Activated naive CD8-positive, alpha-beta T cell treated with anti-CD3 and anti-CD28 coated beads, Interleukin-2, amount 10 ng/mL, durations not matched to agents 7 days and 5 days (primary cell): ENCODE data around the gene SEMA4C. TPM values are rescaled to one million over a fixed set of nuclear protein-coding genes. Genes with fewer than 3 reads are reported as not detected.
"Not testable (repeated sequence)": the region's sequence is repeated elsewhere in the genome, so short reads cannot be mapped to it uniquely, and the experiment has no call there.

Experiments
- ATAC-seq: fragments of 150-1000 bp; cut with Tn5 transposase; one replicate; pipeline ENCODE4 v1.10.0; 2021; ENCODE audit warnings: low read depth, moderate library complexity
- POLR2A ChIA-PET: fragments of 350-600 bp; sonication (Branson Sonifier 250); formaldehyde crosslinking; loops from one replicate; lab custom pipeline; 2021; ENCODE audit warnings: antibody characterized with exemption; lab: Charles Lee
- DNase-seq: peaks from one replicate; pipeline ENCODE4 v3.0.0; 2021
- H3K27ac Mint-ChIP-seq: one replicate; pipeline ENCODE4 v1.8.0; 2022; ENCODE audit warnings: mild to moderate bottlenecking, mixed read lengths
- H3K27me3 Mint-ChIP-seq: one replicate; pipeline ENCODE4 v1.8.0; 2022; ENCODE audit warnings: mild to moderate bottlenecking, moderate library complexity, mixed read lengths
- H3K36me3 Mint-ChIP-seq: one replicate; pipeline ENCODE4 v1.8.0; 2021; ENCODE audit warnings: mild to moderate bottlenecking, mixed read lengths
- H3K4me1 Mint-ChIP-seq: one replicate; pipeline ENCODE4 v1.8.0; 2021; ENCODE audit warnings: mixed read lengths
- H3K4me3 Mint-ChIP-seq: one replicate; pipeline ENCODE4 v1.8.0; 2022; ENCODE audit warnings: mild to moderate bottlenecking, moderate library complexity, mixed read lengths
- H3K9me3 Mint-ChIP-seq: one replicate; pipeline ENCODE4 v1.8.0; 2021; ENCODE audit warnings: mixed read lengths
- total RNA-seq, 2 experiments: library from RNA; stranded (reverse); gene quantifications; one replicate each; pipeline ENCODE4 v1.2.3, GENCODE V29; 2021

The SEMA4C gene
- total RNA-seq, 2 experiments from 2014 or later = 28.8 to 30.6 TPM

DNA sequence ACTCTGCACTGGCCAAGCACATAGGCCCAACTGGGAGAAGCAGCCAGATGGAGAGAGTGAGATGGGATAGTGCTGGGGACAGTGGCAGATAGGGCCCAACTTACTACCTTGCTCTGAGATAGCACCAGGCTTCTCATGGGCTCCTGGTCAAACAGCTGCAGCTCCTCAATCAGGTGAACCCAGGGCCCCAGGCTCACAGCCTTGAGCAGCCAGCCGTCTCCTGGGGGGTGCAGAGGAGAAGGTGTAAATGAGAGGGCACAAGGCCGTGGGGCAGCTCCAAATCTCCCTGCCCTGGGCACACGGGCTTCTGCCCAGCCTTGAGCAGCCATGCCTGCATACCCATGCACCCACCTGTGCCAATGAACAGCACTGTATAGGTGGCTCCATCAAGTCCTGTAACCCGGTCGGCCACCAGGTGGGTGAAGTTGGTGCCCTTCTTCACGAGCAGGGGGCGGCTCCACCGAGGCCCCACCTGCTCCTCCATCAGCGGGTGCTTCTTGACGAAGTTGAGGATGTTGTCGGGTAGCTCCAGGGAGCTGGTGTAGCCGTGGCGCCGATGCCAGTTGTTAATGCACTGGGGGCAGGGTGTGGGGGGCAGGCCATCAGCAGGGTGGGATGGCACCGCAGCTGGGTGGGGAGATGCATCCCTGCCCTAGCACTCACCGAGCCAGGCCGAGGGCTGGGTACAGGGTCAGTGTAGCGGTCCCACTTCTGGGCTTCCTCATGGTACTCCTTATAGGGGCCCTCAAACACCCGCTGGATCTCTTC is 6.1 kb downstream of the SEMA4C start:
- Mint-ChIP-seq H3K4me3 (no peak overlapping the region), H3K4me1 (peaks cover 33% of the 10 kb centered on the region)
- POLR2A ChIA-PET = no interaction called here

DNA sequence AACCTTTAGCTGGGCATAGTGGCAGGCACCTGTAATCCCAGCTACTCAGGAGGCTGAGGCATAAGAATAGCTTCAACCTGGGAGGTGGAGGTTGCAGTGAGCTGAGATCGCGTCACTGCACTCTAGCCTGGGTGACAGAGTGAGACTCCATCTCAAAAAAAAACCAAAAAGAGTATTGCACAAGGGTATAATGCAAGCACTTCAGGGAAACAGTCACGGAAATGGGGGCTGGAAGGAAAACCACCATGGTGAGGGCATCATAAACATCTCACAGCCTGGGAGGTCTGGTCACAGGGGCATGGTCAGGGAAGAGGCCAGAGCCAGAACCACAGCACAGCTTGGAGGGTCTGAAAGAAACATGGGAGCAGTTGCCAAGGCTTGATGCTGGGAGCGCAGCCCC is 6.8 kb downstream of the SEMA4C start:
- H3K36me3 Mint-ChIP-seq = peaks cover 12% of the 10 kb centered on the region
- H3K27me3 Mint-ChIP-seq, H3K9me3 Mint-ChIP-seq, DNase-seq, ATAC-seq, H3K27ac Mint-ChIP-seq, H3K4me3 Mint-ChIP-seq: not testable (repeated sequence)
- POLR2A ChIA-PET = interaction anchor here (0.6 kb wide), 1 partner anchor 94 kb away, joined by 3 read pairs; no protein-coding TSS in a partner anchor
- H3K4me1 Mint-ChIP-seq = peaks cover 32% of the 10 kb centered on the region

More for the DNA sequence above, 6.1 kb downstream of the SEMA4C start:
- Mint-ChIP-seq H3K9me3 (no peaks in the 10 kb centered on the region), H3K36me3 (peaks cover 13% of the 10 kb centered on the region), H3K27me3 (peaks cover 1% of the 10 kb centered on the region), H3K27ac (no peak overlapping the region)
- ATAC-seq = no peak
- DNase-seq = no peak

DNA sequence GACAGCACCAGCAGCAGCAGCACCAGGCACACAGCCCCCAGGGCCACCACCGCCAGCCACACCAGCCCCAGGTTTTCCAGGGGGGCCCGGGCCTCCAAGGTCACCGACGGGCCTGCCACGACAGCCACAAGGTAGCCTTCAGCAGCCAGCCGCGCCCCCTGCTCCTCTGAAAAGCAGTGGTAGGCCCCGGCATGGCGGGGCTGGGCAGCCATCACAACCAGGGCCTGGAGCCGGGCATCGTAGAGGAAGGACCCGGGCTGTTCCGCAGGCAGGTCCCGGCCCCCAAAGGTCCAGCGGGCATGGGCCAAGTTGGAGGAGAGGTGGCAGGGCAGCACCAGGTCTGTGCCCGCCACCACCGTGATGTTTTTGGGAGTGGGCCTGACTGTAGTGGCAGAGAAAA is 8.8 kb downstream of the SEMA4C start:
- DNase-seq (no peak), ATAC-seq (no peak)
- no peak overlapping the region for H3K27ac Mint-ChIP-seq
- peaks cover 30% of the 10 kb centered on the region for H3K4me1 Mint-ChIP-seq
- POLR2A ChIA-PET = interaction anchor here (1.1 kb wide), 1 partner anchor 94 kb away, joined by 3 read pairs; no protein-coding TSS in a partner anchor
- H3K27me3 Mint-ChIP-seq = no peaks in the 10 kb centered on the region
- no peaks in the 10 kb centered on the region for H3K9me3 Mint-ChIP-seq
- no peak overlapping the region for H3K4me3 Mint-ChIP-seq
- H3K36me3 Mint-ChIP-seq = peaks cover 10% of the 10 kb centered on the region

DNA sequence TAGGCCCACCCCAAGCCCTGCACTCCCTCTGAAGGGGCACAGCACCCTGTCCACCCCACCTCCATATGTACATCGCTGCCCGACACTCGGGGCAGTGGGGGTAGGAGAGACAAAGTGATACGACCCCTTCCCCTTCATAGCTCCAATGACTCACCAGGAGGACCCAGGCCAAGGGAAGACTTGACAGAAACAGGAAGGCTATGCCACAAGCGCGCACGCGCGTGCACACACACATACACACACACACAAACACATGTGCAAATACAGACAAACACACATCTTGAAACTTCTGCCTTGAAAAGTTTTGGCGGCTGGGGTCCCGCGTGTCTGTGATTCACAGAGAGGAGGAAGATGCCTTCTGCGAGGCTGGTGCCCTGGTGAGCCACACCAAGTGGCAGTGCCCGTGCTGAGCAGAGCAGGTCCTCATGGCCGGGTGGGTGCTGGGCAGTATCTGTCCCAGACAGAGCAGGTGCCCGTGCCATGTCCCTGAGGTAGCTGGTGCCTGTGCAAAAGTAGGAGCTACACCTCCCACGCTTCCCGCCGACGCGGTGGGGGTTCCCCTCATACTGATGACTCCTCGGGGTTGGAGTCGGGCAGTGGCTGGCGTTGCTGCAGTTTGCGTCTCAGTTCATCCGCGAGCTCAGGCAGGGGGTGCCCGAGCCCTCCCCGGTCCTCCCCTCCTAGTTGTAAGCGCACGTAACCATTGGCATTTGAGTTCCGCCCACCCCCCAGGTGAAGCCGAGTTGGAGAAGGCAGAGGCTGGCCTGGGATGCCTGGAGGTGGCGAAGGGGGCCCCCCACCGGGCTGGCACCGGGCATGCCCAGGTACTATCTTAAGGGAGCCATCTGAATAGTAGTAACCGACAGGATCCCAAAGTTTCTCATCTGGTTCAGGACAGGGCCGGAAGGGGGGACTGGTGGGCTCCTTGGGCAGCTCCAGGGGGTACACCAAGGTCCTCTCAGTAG is 9.5 kb downstream of the SEMA4C start:
- Mint-ChIP-seq H3K27me3 (no peaks in the 10 kb centered on the region), H3K4me1 (peaks cover 25% of the 10 kb centered on the region), H3K9me3 (no peaks in the 10 kb centered on the region), H3K36me3 (peaks cover 10% of the 10 kb centered on the region), H3K4me3 (no peak overlapping the region), H3K27ac (peak overlapping the region; percentile 77)
- POLR2A ChIA-PET = interaction anchor here (1.1 to 3.3 kb wide), 3 partner anchors 8 to 102 kb away, joined by 3 to 53 read pairs (median 5); no protein-coding TSS in a partner anchor
- DNase-seq (peak; percentile 37), ATAC-seq (no peak)

DNA sequence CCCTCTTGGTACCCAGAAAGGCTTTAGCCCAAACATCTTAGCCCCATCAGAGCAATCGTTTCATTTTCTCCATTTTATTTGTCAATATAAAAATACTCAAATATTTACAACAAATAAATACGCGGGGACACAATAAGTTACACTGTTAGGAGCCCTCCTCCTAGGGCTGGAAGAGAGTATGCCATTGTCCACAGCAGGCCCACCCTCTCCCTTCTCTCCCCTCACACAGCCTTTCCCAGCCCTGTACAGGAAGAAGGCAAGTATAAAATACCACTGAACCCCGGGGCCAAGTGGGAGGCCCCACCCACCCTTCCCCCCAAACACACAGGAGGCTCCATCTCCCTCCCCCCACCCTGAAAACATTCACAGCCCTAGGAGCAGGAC is 10.2 kb downstream of the SEMA4C start:
- Mint-ChIP-seq H3K4me1 (peaks cover 28% of the 10 kb centered on the region), H3K27me3 (no peaks in the 10 kb centered on the region), H3K27ac (peak overlapping the region; percentile 77)

DNA sequence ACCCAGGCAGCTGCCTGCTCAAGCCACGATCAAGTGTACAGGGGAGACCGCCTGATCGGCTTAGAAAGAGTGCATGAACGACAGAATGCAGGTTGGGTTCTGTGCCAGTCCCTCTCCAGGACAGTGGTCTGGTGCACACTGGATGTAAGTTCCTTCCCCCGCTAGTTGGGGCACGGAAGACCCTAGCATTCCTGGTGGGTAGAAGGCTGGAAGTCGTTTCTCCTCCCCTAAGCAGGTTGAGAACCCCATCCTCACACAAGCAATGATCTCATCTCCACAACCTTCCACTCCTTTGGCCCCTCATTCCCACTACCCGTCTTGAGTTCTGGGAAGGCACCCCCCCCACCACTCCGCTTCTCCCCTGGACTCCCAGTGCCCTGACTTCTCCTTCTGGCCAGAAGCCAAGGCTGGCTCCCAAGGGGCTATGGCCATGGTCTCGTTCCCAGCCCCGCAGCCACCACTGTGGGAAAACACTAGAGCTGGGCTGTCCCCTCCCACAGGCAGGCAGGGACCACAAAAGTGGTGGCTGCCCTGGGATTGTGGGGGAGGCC is 10.7 kb downstream of the SEMA4C start:
- Mint-ChIP-seq H3K4me1 (peaks cover 28% of the 10 kb centered on the region), H3K36me3 (peaks cover 10% of the 10 kb centered on the region), H3K27me3 (no peaks in the 10 kb centered on the region), H3K4me3 (peak overlapping the region; percentile 67), H3K27ac (peak overlapping the region; percentile 65), H3K9me3 (no peaks in the 10 kb centered on the region)
- ATAC-seq (no peak), DNase-seq (peak; percentile 40)
- POLR2A ChIA-PET = interaction anchor here (1.3 to 3.6 kb wide), 6 partner anchors 9 to 253 kb away, joined by 3 to 88 read pairs (median 32); partner anchors contain the start of genes ANKRD36 and SEMA4C

More for the DNA sequence above, 10.2 kb downstream of the SEMA4C start:
- DNase-seq (no peak), ATAC-seq (no peak)
- POLR2A ChIA-PET = interaction anchor here (1.3 to 3.3 kb wide), 2 partner anchors 9 to 103 kb away, joined by 5 to 53 read pairs; no protein-coding TSS in a partner anchor
- peaks cover 10% of the 10 kb centered on the region for H3K36me3 Mint-ChIP-seq
- no peaks in the 10 kb centered on the region for H3K9me3 Mint-ChIP-seq
- no peak overlapping the region for H3K4me3 Mint-ChIP-seq

DNA sequence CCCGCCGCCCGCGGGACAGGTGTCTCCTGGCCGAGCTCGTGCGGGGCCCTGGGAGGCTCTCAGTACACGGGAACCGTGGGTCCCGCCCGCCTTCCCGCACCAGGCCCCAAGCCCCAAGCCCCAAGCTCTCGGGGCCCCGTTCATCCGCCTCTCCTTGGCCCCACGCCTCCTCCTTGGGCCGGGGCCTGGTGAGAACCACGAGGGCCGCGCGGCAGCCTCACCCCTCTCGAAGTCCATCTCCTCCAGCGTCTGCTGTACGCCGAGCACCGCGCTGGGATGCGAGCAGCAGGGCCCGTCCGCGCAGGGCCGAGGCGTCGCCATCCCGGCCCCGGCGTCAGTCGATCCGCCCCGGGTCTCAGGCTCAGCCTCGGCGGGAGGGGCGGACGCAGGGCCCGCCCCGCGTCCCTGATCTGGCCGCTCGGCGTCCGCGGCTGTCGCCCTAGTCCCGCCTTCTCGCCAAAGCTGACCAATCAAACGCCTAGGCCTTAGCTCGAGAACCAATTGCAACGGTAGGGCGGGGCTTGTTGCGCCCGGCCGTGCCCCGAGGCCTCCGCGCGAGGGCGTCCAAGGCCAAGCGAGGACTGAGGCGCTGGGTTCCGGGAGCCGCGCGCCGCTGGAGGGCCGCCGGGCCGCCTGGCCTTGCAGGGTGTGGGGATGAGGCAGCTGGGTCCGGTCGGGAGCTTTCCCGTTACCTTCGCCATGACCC is 12.1 kb downstream of the SEMA4C start, which contains the start of gene ANKRD39:
ANKRD39 (minus strand) TSS at position 350 of the 706 bp plus-strand sequence; CDS start at position 321, 29 bp downstream.
- no peaks in the 10 kb centered on the region for H3K9me3 Mint-ChIP-seq
- peak within 1 kb of the TSS; percentile 93 for H3K4me3 Mint-ChIP-seq
- DNase-seq (peak; percentile 98), ATAC-seq (peak; percentile 92)
- H3K36me3 Mint-ChIP-seq = peaks cover 12% of the 10 kb centered on the region
- POLR2A ChIA-PET = interaction anchor here (0.6 to 3.6 kb wide), 27 partner anchors 10 to 367 kb away, joined by 3 to 88 read pairs (median 5); partner anchors contain the start of genes ANKRD36, CNNM3 and SEMA4C
- peak within 1 kb of the TSS; percentile 89 for H3K27ac Mint-ChIP-seq
- H3K27me3 Mint-ChIP-seq = no peaks in the 10 kb centered on the region
- peaks cover 31% of the 10 kb centered on the region for H3K4me1 Mint-ChIP-seq

DNA sequence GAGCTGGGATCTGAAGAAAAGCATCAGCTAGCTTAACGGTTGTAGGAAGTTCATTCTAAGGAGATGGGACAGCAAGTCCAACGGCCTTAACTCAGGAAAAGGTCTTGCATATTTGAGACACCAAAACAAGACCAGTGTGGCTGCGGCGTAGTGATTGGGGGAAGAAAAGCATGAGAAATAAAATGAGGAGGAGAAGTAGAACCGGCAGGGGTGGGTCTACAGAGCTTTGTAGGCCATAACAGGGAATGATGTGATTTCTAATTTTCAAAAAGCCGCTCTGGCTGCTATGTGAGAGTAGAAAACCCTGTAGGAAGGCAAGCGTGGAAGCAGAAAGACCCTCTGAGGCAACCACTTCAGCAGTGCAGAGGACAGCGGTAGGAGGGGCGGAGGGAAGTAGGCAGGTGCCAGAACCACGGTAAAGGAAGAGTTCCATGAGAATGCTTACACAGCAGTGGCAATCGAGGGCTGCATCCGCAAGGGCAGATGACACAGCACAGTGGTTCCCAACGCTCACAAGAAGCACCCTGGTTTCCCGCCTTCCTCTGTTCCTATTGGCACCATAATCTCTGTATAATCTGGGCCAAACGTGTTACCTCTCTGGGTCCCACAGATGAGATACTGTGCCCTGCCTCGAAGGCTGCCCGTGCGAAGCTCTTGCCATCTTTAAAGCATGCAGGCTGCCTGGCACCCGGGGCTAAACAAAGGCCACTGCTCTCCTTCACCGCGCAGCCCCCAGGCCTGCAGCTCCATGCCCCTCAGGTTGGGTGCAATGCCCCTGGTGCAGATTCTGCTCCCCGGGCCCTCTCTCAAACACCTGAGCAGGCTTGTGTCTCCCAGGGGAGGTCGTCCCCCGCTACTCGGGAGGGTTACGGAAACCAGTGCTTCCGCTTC is 12.9 kb downstream of the SEMA4C start:
- Mint-ChIP-seq H3K4me3 (peak overlapping the region; percentile 93), H3K27me3 (no peaks in the 10 kb centered on the region), H3K9me3 (no peaks in the 10 kb centered on the region), H3K4me1 (peaks cover 29% of the 10 kb centered on the region), H3K36me3 (peaks cover 15% of the 10 kb centered on the region), H3K27ac (peak overlapping the region; percentile 89)
- ATAC-seq (no peak), DNase-seq (no peak)
- POLR2A ChIA-PET = interaction anchor here (0.6 to 3.6 kb wide), 22 partner anchors 12 to 319 kb away, joined by 3 to 88 read pairs (median 5); partner anchors contain the start of genes ANKRD36, CNNM3 and SEMA4C

DNA sequence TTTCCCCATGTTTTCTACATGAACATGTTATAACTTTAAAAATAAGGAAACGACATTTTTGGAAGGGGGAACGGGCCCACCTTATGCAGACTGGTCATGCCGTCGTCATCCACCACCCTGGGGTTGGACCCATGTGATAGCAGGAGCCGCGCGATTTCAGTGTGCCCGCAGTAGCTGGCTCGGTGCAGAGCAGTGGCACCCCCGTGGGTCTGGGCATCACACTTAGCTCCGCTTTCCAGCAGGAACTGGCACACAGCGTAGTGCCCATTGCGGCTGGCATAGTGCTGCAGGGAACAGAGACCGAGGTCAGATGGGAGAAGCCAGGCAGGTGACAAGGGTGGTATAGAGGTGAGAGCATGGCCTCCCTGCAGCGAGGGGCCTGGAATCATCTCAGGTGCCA is 16.6 kb downstream of the SEMA4C start:
- no peak for ATAC-seq

DNA sequence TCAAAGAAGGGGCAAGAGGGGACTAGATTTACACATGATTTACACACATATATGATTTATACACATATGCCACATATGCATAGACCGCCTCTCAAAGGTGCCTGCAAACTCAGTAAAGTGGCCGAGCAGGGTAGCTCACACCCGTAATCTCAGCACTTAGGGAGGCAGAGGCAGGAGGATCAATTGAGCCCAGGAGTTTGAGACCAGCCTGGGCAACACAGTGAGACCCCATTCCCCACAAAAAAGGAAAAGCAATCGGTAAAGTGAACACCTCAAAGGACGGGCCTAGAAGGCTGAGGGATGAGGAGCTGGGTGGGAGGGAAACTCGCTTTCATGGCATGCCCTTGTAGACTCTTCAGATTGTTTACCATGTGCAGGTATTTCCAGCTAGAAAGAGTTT is 17.2 kb downstream of the SEMA4C start:
- no peak overlapping the region for H3K27ac Mint-ChIP-seq
- POLR2A ChIA-PET = no interaction called here
- H3K4me1 Mint-ChIP-seq = peaks cover 17% of the 10 kb centered on the region
- no peak overlapping the region for H3K4me3 Mint-ChIP-seq
- H3K9me3 Mint-ChIP-seq = no peaks in the 10 kb centered on the region
- H3K27me3 Mint-ChIP-seq = no peaks in the 10 kb centered on the region
- DNase-seq (no peak), ATAC-seq (no peak)
- peaks cover 21% of the 10 kb centered on the region for H3K36me3 Mint-ChIP-seq

More for the DNA sequence above, 16.6 kb downstream of the SEMA4C start:
- Mint-ChIP-seq H3K36me3 (peaks cover 21% of the 10 kb centered on the region), H3K27me3 (no peaks in the 10 kb centered on the region), H3K27ac (no peak overlapping the region), H3K4me1 (peaks cover 17% of the 10 kb centered on the region), H3K9me3 (no peaks in the 10 kb centered on the region), H3K4me3 (no peak overlapping the region)
- POLR2A ChIA-PET = no interaction called here
- DNase-seq = no peak

DNA sequence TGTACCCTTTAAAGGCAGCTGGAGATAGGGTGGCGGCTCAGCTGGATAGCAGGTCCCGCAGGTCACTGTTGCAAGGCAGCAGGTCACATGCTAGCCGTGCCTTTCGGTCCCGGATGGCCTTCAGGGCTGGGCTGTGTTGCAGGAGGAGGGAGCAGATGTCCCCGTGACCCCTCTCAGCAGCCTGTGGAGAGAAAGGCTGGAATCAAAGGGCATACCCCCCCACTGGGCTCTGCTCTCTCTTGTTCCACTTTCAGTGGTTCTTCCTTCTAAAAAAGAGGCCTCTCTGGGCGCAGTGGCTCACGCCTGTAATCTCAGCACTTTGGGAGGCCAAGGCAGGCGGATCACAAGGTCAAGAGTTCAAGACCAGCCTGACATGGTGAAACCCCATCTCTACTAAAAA is 21.6 kb downstream of the SEMA4C start:
- H3K27me3 Mint-ChIP-seq = no peaks in the 10 kb centered on the region
- POLR2A ChIA-PET = interaction anchor here (0.7 kb wide), 1 partner anchor 11 kb away, joined by 3 read pairs; no protein-coding TSS in a partner anchor
- DNase-seq = no peak
- H3K9me3 Mint-ChIP-seq = no peaks in the 10 kb centered on the region
- no peak overlapping the region for H3K27ac Mint-ChIP-seq
- no peak overlapping the region for H3K4me3 Mint-ChIP-seq
- H3K4me1 Mint-ChIP-seq = peaks cover 8% of the 10 kb centered on the region
- no peak for ATAC-seq
- peaks cover 20% of the 10 kb centered on the region for H3K36me3 Mint-ChIP-seq
